ENCODE measurements around the gene MAD1L1. TPM values are rescaled to one million over a fixed set of nuclear protein-coding genes. Genes with fewer than 3 reads are reported as not detected.

The MAD1L1 gene
- total and polyA plus RNA-seq, 2 of the 13 experiments (the other 11 are each of a cell fraction or from before 2014, with no cell fraction given), result 17.4 to 64.7 TPM

DNA sequence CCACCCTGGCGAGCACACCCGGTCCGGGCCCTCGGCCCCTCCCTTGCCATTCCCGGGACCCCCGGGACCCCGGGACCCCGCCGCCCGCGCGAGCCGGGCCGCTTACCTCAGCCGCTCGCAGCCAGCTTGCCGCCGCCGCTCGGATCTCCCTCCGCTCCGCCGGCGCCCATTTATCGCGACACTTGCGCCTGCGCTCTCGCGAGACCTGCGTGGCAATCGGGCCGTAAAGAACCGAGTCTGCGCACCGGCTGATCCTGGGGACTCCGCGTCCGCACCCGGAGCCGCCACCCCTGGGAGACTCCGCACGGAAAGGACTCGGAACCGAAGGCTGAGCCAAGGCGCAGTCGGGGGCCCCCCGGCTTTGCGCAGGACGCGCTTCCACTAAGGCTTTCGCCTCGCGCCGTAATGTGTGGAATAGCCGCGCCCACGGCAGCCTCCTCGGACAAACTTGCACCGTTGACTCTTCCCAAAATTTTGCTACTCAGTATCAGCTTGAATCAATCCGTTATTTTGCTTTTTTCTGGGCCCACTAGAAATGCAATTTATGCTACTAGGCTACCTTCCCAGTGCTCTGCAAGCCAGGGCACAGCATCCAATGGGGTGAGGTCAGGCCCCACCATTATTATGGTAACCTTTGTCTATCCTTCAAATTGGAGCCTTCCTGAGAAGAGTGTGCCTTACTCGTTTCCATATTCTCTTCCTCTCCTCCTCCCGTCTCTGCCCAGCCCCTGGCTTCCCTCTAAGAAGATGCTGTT, at the start of gene MAD1L1 (continued):
- TF ChIP-seq ZFP36L1 (CRISPR knock-in tag; IDR thresholded peaks at IDR 0.05) (no peak), ZNF747 (CRISPR knock-in tag; IDR thresholded peaks at IDR 0.05; ENCODE audit: borderline replicate concordance) (peak; percentile 80), CHD2 (IDR thresholded peaks at IDR 0.05; ENCODE audit: low read depth, low read length) (peak; percentile 99), WIZ (CRISPR knock-in tag; IDR thresholded peaks at IDR 0.05) (no peak), ATF3 (CRISPR knock-in tag; IDR thresholded peaks at IDR 0.05) (no peak), HDAC1 (CRISPR knock-in tag; IDR thresholded peaks at IDR 0.05) (peak; percentile 77), PHF8 (CRISPR knock-in tag; IDR thresholded peaks at IDR 0.05) (peak; percentile 64), TAF15 (IDR thresholded peaks at IDR 0.05; ENCODE audit: low read depth, low read length, poor library complexity, severe bottlenecking) (no peak), ZFP36 (IDR thresholded peaks at IDR 0.05; ENCODE audit: borderline replicate concordance, low read depth, low read length, partially characterized antibody) (no peak), PRMT3 (CRISPR knock-in tag; IDR thresholded peaks at IDR 0.05; ENCODE audit: borderline replicate concordance, low read depth) (no peak), NFYB (CRISPR knock-in tag; IDR thresholded peaks at IDR 0.05) (no peak), ZNF468 (CRISPR knock-in tag; IDR thresholded peaks at IDR 0.05) (no peak), ZNF33A (CRISPR knock-in tag; IDR thresholded peaks at IDR 0.05; ENCODE audit: borderline replicate concordance) (no peak), SIX1 (CRISPR knock-in tag; IDR thresholded peaks at IDR 0.05; ENCODE audit: borderline replicate concordance) (no peak), ZNF253 (CRISPR knock-in tag; IDR thresholded peaks at IDR 0.05; ENCODE audit: borderline replicate concordance) (0 out of 2 replicates have a peak, but pooled peaks have one; percentile 46), ETV6 (CRISPR knock-in tag; conservative IDR thresholded peaks at IDR 0.05) (no peak), SCMH1 (CRISPR knock-in tag; IDR thresholded peaks at IDR 0.05; ENCODE audit: borderline replicate concordance) (no peak), HNRNPLL (IDR thresholded peaks at IDR 0.05; ENCODE audit: low read depth, low read length, poor library complexity, severe bottlenecking) (peak; percentile 98), IRF2 (CRISPR knock-in tag; IDR thresholded peaks at IDR 0.05) (peak; percentile 59; the same call in 1 of the 2 replicates)
- TF ChIP-seq, protein P1, sequence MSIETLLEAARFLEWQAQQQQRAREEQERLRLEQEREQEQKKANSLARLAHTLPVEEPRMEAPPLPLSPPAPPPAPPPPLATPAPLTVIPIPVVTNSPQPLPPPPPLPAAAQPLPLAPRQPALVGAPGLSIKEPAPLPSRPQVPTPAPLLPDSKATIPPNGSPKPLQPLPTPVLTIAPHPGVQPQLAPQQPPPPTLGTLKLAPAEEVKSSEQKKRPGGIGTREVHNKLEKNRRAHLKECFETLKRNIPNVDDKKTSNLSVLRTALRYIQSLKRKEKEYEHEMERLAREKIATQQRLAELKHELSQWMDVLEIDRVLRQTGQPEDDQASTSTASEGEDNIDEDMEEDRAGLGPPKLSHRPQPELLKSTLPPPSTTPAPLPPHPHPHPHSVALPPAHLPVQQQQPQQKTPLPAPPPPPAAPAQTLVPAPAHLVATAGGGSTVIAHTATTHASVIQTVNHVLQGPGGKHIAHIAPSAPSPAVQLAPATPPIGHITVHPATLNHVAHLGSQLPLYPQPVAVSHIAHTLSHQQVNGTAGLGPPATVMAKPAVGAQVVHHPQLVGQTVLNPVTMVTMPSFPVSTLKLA (IDR thresholded peaks at IDR 0.05), result no peak
- TF ChIP-seq, protein P2, sequence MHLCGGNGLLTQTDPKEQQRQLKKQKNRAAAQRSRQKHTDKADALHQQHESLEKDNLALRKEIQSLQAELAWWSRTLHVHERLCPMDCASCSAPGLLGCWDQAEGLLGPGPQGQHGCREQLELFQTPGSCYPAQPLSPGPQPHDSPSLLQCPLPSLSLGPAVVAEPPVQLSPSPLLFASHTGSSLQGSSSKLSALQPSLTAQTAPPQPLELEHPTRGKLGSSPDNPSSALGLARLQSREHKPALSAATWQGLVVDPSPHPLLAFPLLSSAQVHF (CRISPR knock-in tag; IDR thresholded peaks at IDR 0.05), result no peak
- TF ChIP-seq, protein P3, sequence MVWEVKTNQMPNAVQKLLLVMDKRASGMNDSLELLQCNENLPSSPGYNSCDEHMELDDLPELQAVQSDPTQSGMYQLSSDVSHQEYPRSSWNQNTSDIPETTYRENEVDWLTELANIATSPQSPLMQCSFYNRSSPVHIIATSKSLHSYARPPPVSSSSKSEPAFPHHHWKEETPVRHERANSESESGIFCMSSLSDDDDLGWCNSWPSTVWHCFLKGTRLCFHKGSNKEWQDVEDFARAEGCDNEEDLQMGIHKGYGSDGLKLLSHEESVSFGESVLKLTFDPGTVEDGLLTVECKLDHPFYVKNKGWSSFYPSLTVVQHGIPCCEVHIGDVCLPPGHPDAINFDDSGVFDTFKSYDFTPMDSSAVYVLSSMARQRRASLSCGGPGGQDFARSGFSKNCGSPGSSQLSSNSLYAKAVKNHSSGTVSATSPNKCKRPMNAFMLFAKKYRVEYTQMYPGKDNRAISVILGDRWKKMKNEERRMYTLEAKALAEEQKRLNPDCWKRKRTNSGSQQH (CRISPR knock-in tag; IDR thresholded peaks at IDR 0.05; ENCODE audit: low read depth), result no peak
- TF ChIP-seq, protein P4, sequence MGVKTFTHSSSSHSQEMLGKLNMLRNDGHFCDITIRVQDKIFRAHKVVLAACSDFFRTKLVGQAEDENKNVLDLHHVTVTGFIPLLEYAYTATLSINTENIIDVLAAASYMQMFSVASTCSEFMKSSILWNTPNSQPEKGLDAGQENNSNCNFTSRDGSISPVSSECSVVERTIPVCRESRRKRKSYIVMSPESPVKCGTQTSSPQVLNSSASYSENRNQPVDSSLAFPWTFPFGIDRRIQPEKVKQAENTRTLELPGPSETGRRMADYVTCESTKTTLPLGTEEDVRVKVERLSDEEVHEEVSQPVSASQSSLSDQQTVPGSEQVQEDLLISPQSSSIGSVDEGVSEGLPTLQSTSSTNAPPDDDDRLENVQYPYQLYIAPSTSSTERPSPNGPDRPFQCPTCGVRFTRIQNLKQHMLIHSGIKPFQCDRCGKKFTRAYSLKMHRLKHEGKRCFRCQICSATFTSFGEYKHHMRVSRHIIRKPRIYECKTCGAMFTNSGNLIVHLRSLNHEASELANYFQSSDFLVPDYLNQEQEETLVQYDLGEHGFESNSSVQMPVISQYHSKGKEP (CRISPR knock-in tag; IDR thresholded peaks at IDR 0.05), result peak; percentile 35; the same call in 1 of the 2 replicates

All from HepG2 (cell line).